Measurements from ENCODE around the gene SP140. TPM values are rescaled to one million over a fixed set of nuclear protein-coding genes. Genes with fewer than 3 reads are reported as not detected.

Gene SP140
- total RNA-seq, 1 experiment from 2014 or later = 0.32 TPM

- no peak for TF ChIP-seq EZH2 (IDR thresholded peaks at IDR 0.05; ENCODE audit: borderline replicate concordance, low read depth, low read length, poor library complexity, severe bottlenecking)
- TF ChIP-seq, protein P1, sequence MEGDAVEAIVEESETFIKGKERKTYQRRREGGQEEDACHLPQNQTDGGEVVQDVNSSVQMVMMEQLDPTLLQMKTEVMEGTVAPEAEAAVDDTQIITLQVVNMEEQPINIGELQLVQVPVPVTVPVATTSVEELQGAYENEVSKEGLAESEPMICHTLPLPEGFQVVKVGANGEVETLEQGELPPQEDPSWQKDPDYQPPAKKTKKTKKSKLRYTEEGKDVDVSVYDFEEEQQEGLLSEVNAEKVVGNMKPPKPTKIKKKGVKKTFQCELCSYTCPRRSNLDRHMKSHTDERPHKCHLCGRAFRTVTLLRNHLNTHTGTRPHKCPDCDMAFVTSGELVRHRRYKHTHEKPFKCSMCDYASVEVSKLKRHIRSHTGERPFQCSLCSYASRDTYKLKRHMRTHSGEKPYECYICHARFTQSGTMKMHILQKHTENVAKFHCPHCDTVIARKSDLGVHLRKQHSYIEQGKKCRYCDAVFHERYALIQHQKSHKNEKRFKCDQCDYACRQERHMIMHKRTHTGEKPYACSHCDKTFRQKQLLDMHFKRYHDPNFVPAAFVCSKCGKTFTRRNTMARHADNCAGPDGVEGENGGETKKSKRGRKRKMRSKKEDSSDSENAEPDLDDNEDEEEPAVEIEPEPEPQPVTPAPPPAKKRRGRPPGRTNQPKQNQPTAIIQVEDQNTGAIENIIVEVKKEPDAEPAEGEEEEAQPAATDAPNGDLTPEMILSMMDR (conservative IDR thresholded peaks at IDR 0.05; ENCODE audit: low read depth, low read length) = no peak
- Histone ChIP-seq H3K27ac (ENCODE audit: low read depth, low read length, poor library complexity, severe bottlenecking) (no peak overlapping the region), H3K36me3 (ENCODE audit: insufficient read depth, low read length, poor library complexity, severe bottlenecking) (no peaks in the 10 kb centered on the region), H3K4me3 (ENCODE audit: low read depth, low read length, poor library complexity, severe bottlenecking) (no peak overlapping the region), H3K4me1 (ENCODE audit: insufficient read depth, low read length, poor library complexity, severe bottlenecking) (no peaks in the 10 kb centered on the region), H3K27me3 (replicated peaks; ENCODE audit: insufficient read depth, low read depth, low read length, poor library complexity) (no peaks in the 10 kb centered on the region), H3K9me3 (ENCODE audit: low read depth, low read length, poor library complexity, severe bottlenecking) (peaks cover 9% of the 10 kb centered on the region)
- intact Hi-C loops (cut with micrococcal nuclease; ENCODE audit: unreplicated experiment) = no loop called here
- DNase-seq (ENCODE audit: low spot score) = no peak
- CTCF ChIA-PET = no interaction called here
- POLR2A ChIA-PET (ENCODE audit: low non-redundant PET) = no interaction called here
- no TSS peak for BruUV-seq (replicated peaks)
These were observed 123.3 kb downstream of the SP140 start for GRCh38 chr2:230348787-230349186.

GRCh38 chr2:230356084-230356483 is 130.5 kb downstream of the SP140 start:
- no peak for DNase-seq (ENCODE audit: low spot score)
- no TSS peak for BruUV-seq (replicated peaks)
- Histone ChIP-seq H3K4me1 (ENCODE audit: insufficient read depth, low read length, poor library complexity, severe bottlenecking) (no peaks in the 10 kb centered on the region), H3K4me3 (ENCODE audit: low read depth, low read length, poor library complexity, severe bottlenecking) (no peak overlapping the region), H3K9me3 (ENCODE audit: low read depth, low read length, poor library complexity, severe bottlenecking) (peaks cover 4% of the 10 kb centered on the region), H3K36me3 (ENCODE audit: insufficient read depth, low read length, poor library complexity, severe bottlenecking) (no peaks in the 10 kb centered on the region), H3K27me3 (replicated peaks; ENCODE audit: insufficient read depth, low read depth, low read length, poor library complexity) (peaks cover 11% of the 10 kb centered on the region), H3K27ac (ENCODE audit: low read depth, low read length, poor library complexity, severe bottlenecking) (no peak overlapping the region)
- ChIA-PET CTCF (no interaction called here), POLR2A (ENCODE audit: low non-redundant PET) (no interaction called here)
- TF ChIP-seq, protein P1 (conservative IDR thresholded peaks at IDR 0.05; ENCODE audit: low read depth, low read length) = no peak
- TF ChIP-seq EZH2 (IDR thresholded peaks at IDR 0.05; ENCODE audit: borderline replicate concordance, low read depth, low read length, poor library complexity, severe bottlenecking) = no peak
- intact Hi-C loops (cut with micrococcal nuclease; ENCODE audit: unreplicated experiment) = no loop called here

DNA sequence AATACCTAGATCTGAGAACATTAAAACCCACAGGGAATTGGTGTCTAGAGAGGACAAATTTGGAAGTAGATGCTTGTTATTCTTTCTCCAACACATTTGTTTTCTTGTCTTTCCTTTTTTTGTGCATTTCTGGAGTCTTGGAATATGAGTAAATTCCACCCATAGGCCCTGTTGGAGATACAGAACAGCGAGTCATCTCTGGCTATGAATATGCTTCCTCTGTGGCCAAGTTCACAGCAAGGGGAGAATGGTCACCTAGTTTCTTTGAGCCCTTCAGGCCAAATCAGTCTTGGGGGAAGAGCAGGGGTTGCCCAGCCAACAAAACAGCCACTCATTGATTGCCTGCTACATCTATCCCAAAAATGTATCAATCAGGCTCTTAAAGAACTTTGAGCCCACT is 132.8 kb downstream of the SP140 start:
- H3K36me3 ChIP-seq (ENCODE audit: insufficient read depth, low read length, poor library complexity, severe bottlenecking) = no peaks in the 10 kb centered on the region
- ChIA-PET POLR2A (ENCODE audit: low non-redundant PET) (no interaction called here), CTCF (no interaction called here)
- H3K4me1 ChIP-seq (ENCODE audit: insufficient read depth, low read length, poor library complexity, severe bottlenecking) = no peaks in the 10 kb centered on the region
- H3K9me3 ChIP-seq (ENCODE audit: low read depth, low read length, poor library complexity, severe bottlenecking) = peaks cover 4% of the 10 kb centered on the region
- peaks cover 11% of the 10 kb centered on the region for H3K27me3 ChIP-seq (replicated peaks; ENCODE audit: insufficient read depth, low read depth, low read length, poor library complexity)
- H3K27ac ChIP-seq (ENCODE audit: low read depth, low read length, poor library complexity, severe bottlenecking) = no peak overlapping the region
- BruUV-seq (replicated peaks) = no TSS peak
- TF ChIP-seq, protein P1 (conservative IDR thresholded peaks at IDR 0.05; ENCODE audit: low read depth, low read length) = no peak
- no peak for TF ChIP-seq EZH2 (IDR thresholded peaks at IDR 0.05; ENCODE audit: borderline replicate concordance, low read depth, low read length, poor library complexity, severe bottlenecking)
- intact Hi-C loops (cut with micrococcal nuclease; ENCODE audit: unreplicated experiment) = no loop called here
- no peak overlapping the region for H3K4me3 ChIP-seq (ENCODE audit: low read depth, low read length, poor library complexity, severe bottlenecking)
- DNase-seq (ENCODE audit: low spot score) = no peak
